ENCODE measurements around the gene EMILIN3.

Gene EMILIN3

GRCh38 chr20:41344938-41345728, 21.5 kb downstream of the EMILIN3 start:
- ATAC-seq: no peak
- no peak for TF ChIP-seq PATZ1 (CRISPR knock-in tag; IDR thresholded peaks at IDR 0.05; ENCODE audit: borderline replicate concordance)
- no peak for TF ChIP-seq TOX (CRISPR knock-in tag; IDR thresholded peaks at IDR 0.05; ENCODE audit: borderline replicate concordance)
- TF ChIP-seq ZFP3 (CRISPR knock-in tag; IDR thresholded peaks at IDR 0.05): no peak
- no peak for TF ChIP-seq TSHZ2 (CRISPR knock-in tag; IDR thresholded peaks at IDR 0.05)
- no peak for TF ChIP-seq SNAI2 (CRISPR knock-in tag; IDR thresholded peaks at IDR 0.05)
- TF ChIP-seq CREB5 (CRISPR knock-in tag; IDR thresholded peaks at IDR 0.05; ENCODE audit: low read depth): no peak
- TF ChIP-seq CSRNP3 (CRISPR knock-in tag; IDR thresholded peaks at IDR 0.05): no peak
- TF ChIP-seq CSDC2 (CRISPR knock-in tag; IDR thresholded peaks at IDR 0.05): no peak
- TF ChIP-seq ZFP30 (CRISPR knock-in tag; IDR thresholded peaks at IDR 0.05): no peak
- TF ChIP-seq ZNF565 (CRISPR knock-in tag; conservative IDR thresholded peaks at IDR 0.05; ENCODE audit: low read depth): no peak

GRCh38 chr20:41344477-41344876, 22.1 kb downstream of the EMILIN3 start:
- ATAC-seq: no peak
- TF ChIP-seq ESRRG (CRISPR knock-in tag; IDR thresholded peaks at IDR 0.05) (no peak), RARB (CRISPR knock-in tag; IDR thresholded peaks at IDR 0.05) (no peak), PPARA (CRISPR knock-in tag; IDR thresholded peaks at IDR 0.05; ENCODE audit: borderline replicate concordance) (no peak), ZFP30 (CRISPR knock-in tag; IDR thresholded peaks at IDR 0.05) (no peak), ZC3H10 (CRISPR knock-in tag; IDR thresholded peaks at IDR 0.05) (no peak), TOX (CRISPR knock-in tag; IDR thresholded peaks at IDR 0.05; ENCODE audit: borderline replicate concordance) (no peak), ZNF565 (CRISPR knock-in tag; conservative IDR thresholded peaks at IDR 0.05; ENCODE audit: low read depth) (no peak), ARNTL (CRISPR knock-in tag; IDR thresholded peaks at IDR 0.05; ENCODE audit: borderline replicate concordance, low read depth) (no peak), ZFP3 (CRISPR knock-in tag; IDR thresholded peaks at IDR 0.05) (no peak), ZNF8 (CRISPR knock-in tag; IDR thresholded peaks at IDR 0.05) (no peak), BACH2 (CRISPR knock-in tag; IDR thresholded peaks at IDR 0.05; ENCODE audit: borderline replicate concordance) (no peak), TSHZ2 (CRISPR knock-in tag; IDR thresholded peaks at IDR 0.05) (no peak), SNAI2 (CRISPR knock-in tag; IDR thresholded peaks at IDR 0.05) (no peak), GLIS3 (CRISPR knock-in tag; IDR thresholded peaks at IDR 0.05) (no peak), TCF4 (CRISPR knock-in tag; IDR thresholded peaks at IDR 0.05; ENCODE audit: borderline replicate concordance) (no peak), PATZ1 (CRISPR knock-in tag; IDR thresholded peaks at IDR 0.05; ENCODE audit: borderline replicate concordance) (no peak)
